Ishikawa (cell line): ENCODE measurements around the gene RARB.

Source experiments
- CEBPB ChIP-seq: IDR thresholded peaks from 2 replicates; pipeline ENCODE4 v1.6.1; 2012
- CREB1 ChIP-seq: IDR thresholded peaks from 2 replicates; pipeline ENCODE4 v1.6.1; 2012; ENCODE audit warnings: low read depth
- EGR1 ChIP-seq: IDR thresholded peaks from 2 replicates; pipeline ENCODE4 v1.6.1; 2012
- NFIC ChIP-seq: IDR thresholded peaks from 2 replicates; pipeline ENCODE4 v1.6.1; 2012
- RAD21 ChIP-seq: IDR thresholded peaks from 2 replicates; pipeline ENCODE4 v1.6.1; 2012; ENCODE audit warnings: low read depth
- REST ChIP-seq: IDR thresholded peaks from 2 replicates; pipeline ENCODE4 v1.6.1; 2012; ENCODE audit warnings: low read depth, mild to moderate bottlenecking
- TAF1 ChIP-seq: IDR thresholded peaks from 2 replicates; pipeline ENCODE4 v1.6.1; 2012; ENCODE audit warnings: low read depth, mild to moderate bottlenecking

GRCh38 chr3:25566358-25566920 is 138.4 kb downstream of the RARB start:
- TF ChIP-seq RAD21 (no peak), TAF1 (no peak), CEBPB (no peak), NFIC (no peak), EGR1 (no peak), REST (no peak), CREB1 (no peak)
